ENCODE measurements around the gene PLK1.
"Not testable (repeated sequence)": the region's sequence is repeated elsewhere in the genome, so short reads cannot be mapped to it uniquely, and the experiment has no call there.

The PLK1 gene

DNA sequence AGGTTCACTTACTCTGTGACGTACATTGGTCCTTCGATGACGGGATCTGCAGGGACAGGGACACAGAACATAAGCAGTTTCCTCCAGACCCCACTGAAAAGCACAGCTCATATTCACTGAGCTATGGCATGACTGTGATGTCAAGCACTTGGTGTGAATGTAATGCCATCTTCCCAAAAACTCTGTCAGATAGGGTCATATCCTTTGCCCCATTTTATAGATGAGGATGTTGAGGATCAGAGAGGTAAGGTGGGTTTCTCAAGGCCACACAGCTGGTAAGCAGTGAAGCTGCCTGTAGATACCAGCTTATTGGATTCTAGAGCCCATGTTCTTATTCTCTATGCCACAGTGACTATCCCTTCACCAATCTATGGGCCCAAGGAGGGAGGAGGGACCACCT lies 31.8 kb downstream of the PLK1 start:
- no peak overlapping the region for H3K27ac ChIP-seq
- no peak for DNase-seq (ENCODE audit: low spot score)
- CTCF ChIA-PET = interaction anchor here (0.6 kb wide), 1 partner anchor 60 kb away, joined by 11 read pairs; no protein-coding TSS in a partner anchor
- POLR2A ChIA-PET (ENCODE audit: low non-redundant PET) = no interaction called here
- TF ChIP-seq, protein P1, sequence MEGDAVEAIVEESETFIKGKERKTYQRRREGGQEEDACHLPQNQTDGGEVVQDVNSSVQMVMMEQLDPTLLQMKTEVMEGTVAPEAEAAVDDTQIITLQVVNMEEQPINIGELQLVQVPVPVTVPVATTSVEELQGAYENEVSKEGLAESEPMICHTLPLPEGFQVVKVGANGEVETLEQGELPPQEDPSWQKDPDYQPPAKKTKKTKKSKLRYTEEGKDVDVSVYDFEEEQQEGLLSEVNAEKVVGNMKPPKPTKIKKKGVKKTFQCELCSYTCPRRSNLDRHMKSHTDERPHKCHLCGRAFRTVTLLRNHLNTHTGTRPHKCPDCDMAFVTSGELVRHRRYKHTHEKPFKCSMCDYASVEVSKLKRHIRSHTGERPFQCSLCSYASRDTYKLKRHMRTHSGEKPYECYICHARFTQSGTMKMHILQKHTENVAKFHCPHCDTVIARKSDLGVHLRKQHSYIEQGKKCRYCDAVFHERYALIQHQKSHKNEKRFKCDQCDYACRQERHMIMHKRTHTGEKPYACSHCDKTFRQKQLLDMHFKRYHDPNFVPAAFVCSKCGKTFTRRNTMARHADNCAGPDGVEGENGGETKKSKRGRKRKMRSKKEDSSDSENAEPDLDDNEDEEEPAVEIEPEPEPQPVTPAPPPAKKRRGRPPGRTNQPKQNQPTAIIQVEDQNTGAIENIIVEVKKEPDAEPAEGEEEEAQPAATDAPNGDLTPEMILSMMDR (conservative IDR thresholded peaks at IDR 0.05; ENCODE audit: low read depth) = no peak

DNA sequence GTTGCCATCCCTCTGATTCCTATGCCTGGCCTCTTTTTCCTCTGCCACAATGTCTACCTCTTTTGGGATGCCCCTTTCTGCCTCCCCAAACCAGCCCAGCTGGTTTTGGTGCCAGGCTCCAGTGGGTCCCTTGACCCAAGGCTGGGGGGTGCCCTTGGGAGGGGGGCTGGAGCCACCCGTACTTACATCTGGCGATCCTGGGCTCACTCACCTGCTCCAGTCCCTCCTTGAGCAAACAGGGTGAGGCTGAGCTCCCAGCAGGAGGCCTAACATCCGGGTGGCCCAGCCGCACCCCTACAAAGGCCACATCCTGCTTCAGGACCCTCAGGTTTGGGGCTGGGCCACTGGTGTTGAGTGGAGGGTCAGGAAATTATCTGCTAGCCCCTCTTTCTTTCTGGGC lies 33.1 kb downstream of the PLK1 start:
- POLR2A ChIA-PET (ENCODE audit: low non-redundant PET) = no interaction called here
- TF ChIP-seq, protein P1 (conservative IDR thresholded peaks at IDR 0.05; ENCODE audit: low read depth) = no peak
- no peak overlapping the region for H3K27ac ChIP-seq
- CTCF ChIA-PET = interaction anchor here (0.7 kb wide), 1 partner anchor 1258 kb away, joined by 3 read pairs; no protein-coding TSS in a partner anchor
- DNase-seq (ENCODE audit: low spot score) = no peak

DNA sequence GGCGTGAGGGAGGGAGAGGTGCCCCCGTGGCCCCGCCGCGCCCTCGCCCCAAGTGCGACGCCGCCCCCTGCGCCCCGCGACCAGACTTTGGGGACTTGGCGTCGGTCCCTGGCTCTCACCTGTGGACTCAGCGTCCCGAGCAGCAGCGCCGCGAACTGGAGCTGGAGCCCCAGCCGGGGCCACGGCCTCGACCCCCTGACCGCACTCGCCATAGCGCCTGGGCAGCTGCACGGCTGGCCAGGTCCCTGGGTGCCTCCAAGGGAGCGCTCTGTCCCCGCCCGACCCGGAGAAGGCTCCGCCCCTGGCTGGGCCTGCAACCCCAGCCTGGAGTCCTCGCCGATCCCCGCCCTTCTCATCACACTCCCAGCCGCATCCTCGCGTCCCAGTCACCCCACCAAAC lies 34.3 kb downstream of the PLK1 start, which contains the start of gene ERN2:
TSS of gene ERN2 (minus strand) at position 247 of the 400 bp plus-strand sequence. CDS start at position 212, 35 bp downstream.
- ChIA-PET POLR2A (ENCODE audit: low non-redundant PET) (no interaction called here), CTCF (no interaction called here)
- no peak within 1 kb of the TSS for H3K27ac ChIP-seq
- no peak for DNase-seq (ENCODE audit: low spot score)
- TF ChIP-seq, protein P1 (conservative IDR thresholded peaks at IDR 0.05; ENCODE audit: low read depth) = no peak

DNA sequence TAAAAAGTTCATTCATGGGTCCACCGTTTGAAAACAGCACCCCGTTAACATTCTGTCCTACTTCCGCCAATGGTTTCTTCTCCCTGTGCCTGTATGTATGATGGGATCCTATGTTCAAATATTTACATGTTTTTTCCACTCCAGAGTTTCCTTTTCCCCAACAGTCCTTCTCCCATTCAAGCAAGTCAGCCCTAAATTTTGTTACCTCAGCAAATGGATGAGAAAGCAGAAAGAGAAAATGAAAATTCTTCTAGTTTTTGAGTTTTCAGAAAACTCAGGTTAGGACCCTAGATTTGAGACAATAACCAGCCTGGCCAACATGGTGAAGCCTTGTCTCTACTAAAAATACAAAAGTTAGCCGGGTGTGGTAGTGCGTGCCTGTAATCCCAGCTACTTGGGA lies 37.8 kb downstream of the PLK1 start:
- ChIA-PET CTCF (no interaction called here), POLR2A (ENCODE audit: low non-redundant PET) (no interaction called here)
- TF ChIP-seq, protein P1 (conservative IDR thresholded peaks at IDR 0.05; ENCODE audit: low read depth) = no peak
- DNase-seq (ENCODE audit: low spot score) = no peak
- no peak overlapping the region for H3K27ac ChIP-seq

DNA sequence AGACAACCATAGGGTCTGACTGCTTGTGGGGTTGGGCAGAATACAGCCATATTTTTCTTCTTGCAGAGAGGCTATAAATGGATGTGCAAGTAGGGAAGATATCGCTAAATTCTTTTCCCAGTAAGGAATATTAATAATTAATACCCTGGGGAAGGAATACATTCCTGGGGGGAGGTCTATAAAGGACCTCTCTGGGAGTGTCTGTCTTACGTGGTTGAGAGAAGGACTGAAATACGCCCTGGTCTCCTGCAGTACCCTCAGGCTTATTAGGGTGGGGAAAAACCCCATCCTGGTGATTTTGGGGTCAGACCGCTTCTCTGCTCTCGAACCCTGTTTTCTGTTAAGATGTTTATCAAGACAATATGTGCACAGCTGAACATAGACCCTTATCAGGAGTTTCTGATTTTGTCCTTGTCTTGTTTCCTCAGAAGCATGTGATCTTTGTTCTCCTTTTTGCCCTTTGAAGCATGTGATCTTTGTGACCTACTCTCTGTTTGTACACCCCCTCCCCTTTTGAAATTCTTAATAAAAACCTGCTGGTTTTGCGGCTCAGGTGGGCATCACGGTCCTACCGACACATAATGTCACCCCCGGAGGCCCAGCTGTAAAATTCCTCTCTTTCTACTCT lies 44.0 kb downstream of the PLK1 start:
- DNase-seq (ENCODE audit: low spot score); POLR2A ChIA-PET (ENCODE audit: low non-redundant PET); H3K27ac ChIP-seq; CTCF ChIA-PET: not testable (repeated sequence)

DNA sequence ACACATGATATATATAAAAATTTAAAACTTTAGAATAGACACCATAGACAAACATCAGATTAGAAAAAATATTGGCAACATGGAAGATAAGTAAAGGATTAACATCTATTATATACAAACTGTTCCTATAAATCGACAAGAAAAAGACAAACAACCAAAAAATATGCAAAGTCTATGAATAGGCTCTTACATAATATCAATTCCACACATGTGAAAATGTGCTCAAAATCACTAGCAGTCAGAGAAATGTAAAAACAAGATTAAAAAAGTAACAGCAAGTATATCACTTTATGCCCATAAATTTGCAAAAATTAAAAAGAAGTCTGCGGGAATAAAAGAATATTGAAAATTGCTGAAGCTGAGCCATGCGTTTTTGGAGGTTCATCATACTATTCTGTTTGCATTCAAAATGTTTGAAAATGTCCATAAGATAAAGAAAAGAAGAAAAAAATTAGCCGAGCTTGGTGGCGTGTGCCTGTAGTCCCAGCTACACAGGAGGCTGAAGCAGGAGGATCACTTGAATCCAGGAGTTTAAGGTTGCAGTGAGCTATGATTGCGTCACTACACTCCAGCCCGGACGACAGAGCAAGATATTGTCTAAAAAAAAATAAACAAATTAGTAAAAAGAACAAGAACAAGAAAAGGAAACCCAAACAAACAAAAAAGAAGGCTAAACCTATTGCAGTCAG lies 45.6 kb downstream of the PLK1 start:
- no peak overlapping the region for H3K27ac ChIP-seq
- no peak for DNase-seq (ENCODE audit: low spot score)
- POLR2A ChIA-PET (ENCODE audit: low non-redundant PET) = no interaction called here
- CTCF ChIA-PET = no interaction called here
- TF ChIP-seq, protein P1 (conservative IDR thresholded peaks at IDR 0.05; ENCODE audit: low read depth) = no peak

DNA sequence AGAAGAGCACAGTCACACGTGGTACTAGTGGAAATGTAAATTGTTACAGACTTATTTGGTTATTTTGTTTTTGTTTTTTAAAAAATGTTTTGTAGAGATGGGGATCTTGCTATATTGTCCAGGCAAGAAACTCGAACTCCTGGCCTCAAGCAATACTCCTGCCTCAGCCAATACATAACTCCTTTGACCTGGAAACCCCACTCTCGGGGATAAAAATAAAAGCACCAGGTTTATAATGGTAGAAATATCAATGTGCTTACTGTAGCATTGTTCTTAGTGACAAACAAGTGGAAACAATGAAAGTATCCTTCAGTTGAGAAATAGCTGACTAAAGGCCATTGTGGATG lies 46.1 kb downstream of the PLK1 start:
- no peak overlapping the region for H3K27ac ChIP-seq
- ChIA-PET POLR2A (ENCODE audit: low non-redundant PET) (no interaction called here), CTCF (interaction anchor here (0.6 kb wide), 1 partner anchor 10 kb away, joined by 3 read pairs; no protein-coding TSS in a partner anchor)
- TF ChIP-seq, protein P1 (conservative IDR thresholded peaks at IDR 0.05; ENCODE audit: low read depth) = no peak
- no peak for DNase-seq (ENCODE audit: low spot score)
